A549 (cell line): ENCODE results near the gene PROB1.

Experiments
- CBX8 ChIP-seq: fragments of 200-600 bp; sonication (generic); IDR thresholded peaks from 2 replicates; pipeline ENCODE4 v1.6.1; 2016
- CTCF ChIP-seq: fragments of >200 bp; sonication (Bioruptor Twin); formaldehyde crosslinking; IDR thresholded peaks from 3 replicates; pipeline ENCODE4 v1.5.1; 2016
- FOXS1 ChIP-seq: fragments of 250-450 bp; sonication (Bioruptor Pico); IDR thresholded peaks from 2 replicates; pipeline ENCODE4 v1.5.0; 2020; ENCODE audit warnings: mild to moderate bottlenecking, moderate library complexity
- HOXA7 ChIP-seq: fragments of 250-450 bp; sonication (Bioruptor Pico); IDR thresholded peaks from 2 replicates; pipeline ENCODE4 v1.5.0; 2020; ENCODE audit warnings: mild to moderate bottlenecking, moderate library complexity
- JUNB ChIP-seq: fragments of >200 bp; sonication (Bioruptor Twin); formaldehyde crosslinking; IDR thresholded peaks from 2 replicates; pipeline ENCODE4 v1.6.1; 2016
- NPAS2 ChIP-seq: fragments of 250-450 bp; sonication (Bioruptor Pico); IDR thresholded peaks from 2 replicates; pipeline ENCODE4 v1.8.0; 2022; ENCODE audit warnings: mild to moderate bottlenecking, moderate library complexity, borderline replicate concordance
- POLR2A ChIP-seq: IDR thresholded peaks from 2 replicates; pipeline ENCODE4 v1.6.1; 2012; ENCODE audit warnings: mild to moderate bottlenecking, low read length
- POLR2AphosphoS2 ChIP-seq: conservative IDR thresholded peaks from 2 replicates; pipeline ENCODE4 v1.6.1; 2012; ENCODE audit warnings: low read length, improper control_type of control experiment, inconsistent platforms
- RAD21 ChIP-seq, 2 experiments: fragments of >200 bp in 1 of 2; sonication (Bioruptor Twin) in 1 of 2; formaldehyde crosslinking in 1 of 2; IDR thresholded peaks in 1 of 2; conservative IDR thresholded peaks in 1 of 2; 2 replicates in 1 of 2; 3 replicates in 1 of 2; pipeline ENCODE4 v1.6.1; 2012 to 2018; ENCODE audit warnings: inconsistent platforms in 1 of 2
- REST ChIP-seq: fragments of 200-600 bp; sonication (generic); IDR thresholded peaks from 2 replicates; pipeline ENCODE4 v1.6.1; 2016; ENCODE audit warnings: antibody characterized with exemption, mild to moderate bottlenecking, moderate library complexity
- RNF2 ChIP-seq: fragments of 200-600 bp; sonication (generic); IDR thresholded peaks from 2 replicates; pipeline ENCODE4 v1.6.1; 2016; ENCODE audit warnings: low read depth, mild to moderate bottlenecking, antibody characterized with exemption, moderate library complexity, borderline replicate concordance

DNA sequence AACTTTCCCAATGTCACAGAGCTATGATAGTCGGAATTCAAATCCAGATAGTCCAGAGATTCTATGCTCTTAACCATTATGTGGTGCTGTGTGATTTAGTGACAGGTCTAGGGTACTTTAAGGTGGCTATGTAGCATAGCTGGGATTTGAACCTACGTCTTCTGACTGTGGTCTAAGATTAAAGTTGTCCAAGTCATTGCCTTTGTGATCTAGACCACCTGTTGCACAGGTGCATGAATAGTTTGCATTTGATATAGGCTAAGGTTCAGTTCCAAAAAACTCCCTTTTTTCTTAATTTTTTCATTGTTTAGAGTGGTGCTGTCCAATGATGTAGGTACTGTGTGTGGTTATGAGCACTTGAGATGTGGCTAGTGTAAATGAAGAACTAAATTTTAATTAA, 50.7 kb downstream of the PROB1 start:
- TF ChIP-seq CTCF (no peak), JUNB (no peak), REST (no peak), HOXA7 (CRISPR knock-in tag) (no peak), NPAS2 (CRISPR knock-in tag) (no peak), RNF2 (no peak), FOXS1 (no peak), RAD21 (conservative IDR thresholded peaks at IDR 0.05 in 1 of 2, IDR thresholded peaks at IDR 0.05 in 1 of 2) (no peak), POLR2A (no peak), CBX8 (no peak), POLR2AphosphoS2 (no peak)
